H7 (cell line): ENCODE data around the gene OR5AU1. TPM values are rescaled to one million over a fixed set of nuclear protein-coding genes. Genes with fewer than 3 reads are reported as not detected.
"Not testable (repeated sequence)": the region's sequence is repeated elsewhere in the genome, so short reads cannot be mapped to it uniquely, and the experiment has no call there.

Source experiments
- DNase-seq: peaks from one replicate; pipeline ENCODE4 v3.0.0; 2012
- H3K27me3 ChIP-seq: 2 replicates; pipeline ENCODE4 v1.6.0; 2011; ENCODE audit warnings: mild to moderate bottlenecking, low read length; ENCODE audit not compliant: control insufficient read depth, insufficient read depth
- H3K36me3 ChIP-seq: replicated peaks from 2 replicates; pipeline ENCODE4 v1.5.1; 2011; ENCODE audit warnings: low read length; ENCODE audit not compliant: control insufficient read depth, insufficient read depth
- H3K4me3 ChIP-seq: 2 replicates; pipeline ENCODE4 v1.5.1; 2011; ENCODE audit warnings: low read depth, mild to moderate bottlenecking, control low read depth, low read length, moderate library complexity; ENCODE audit not compliant: insufficient read depth
- total RNA-seq: library from RNA; depleted of rRNA; stranded (reverse); fragments of >200 nt; shearing (Covaris generic); gene quantifications from 2 replicates; pipeline ENCODE4 v1.2.3, GENCODE V29; 2014

The OR5AU1 gene
- total RNA-seq, 1 experiment from 2014 or later, result not detected

- Histone ChIP-seq H3K27me3 (no peaks in the 10 kb centered on the region), H3K4me3 (peak overlapping the region; percentile 36), H3K36me3 (no peaks in the 10 kb centered on the region)
- DNase-seq, result no peak
Observed at GRCh38 chr14:21192447-21192822, 36.6 kb upstream of the OR5AU1 start.

DNA sequence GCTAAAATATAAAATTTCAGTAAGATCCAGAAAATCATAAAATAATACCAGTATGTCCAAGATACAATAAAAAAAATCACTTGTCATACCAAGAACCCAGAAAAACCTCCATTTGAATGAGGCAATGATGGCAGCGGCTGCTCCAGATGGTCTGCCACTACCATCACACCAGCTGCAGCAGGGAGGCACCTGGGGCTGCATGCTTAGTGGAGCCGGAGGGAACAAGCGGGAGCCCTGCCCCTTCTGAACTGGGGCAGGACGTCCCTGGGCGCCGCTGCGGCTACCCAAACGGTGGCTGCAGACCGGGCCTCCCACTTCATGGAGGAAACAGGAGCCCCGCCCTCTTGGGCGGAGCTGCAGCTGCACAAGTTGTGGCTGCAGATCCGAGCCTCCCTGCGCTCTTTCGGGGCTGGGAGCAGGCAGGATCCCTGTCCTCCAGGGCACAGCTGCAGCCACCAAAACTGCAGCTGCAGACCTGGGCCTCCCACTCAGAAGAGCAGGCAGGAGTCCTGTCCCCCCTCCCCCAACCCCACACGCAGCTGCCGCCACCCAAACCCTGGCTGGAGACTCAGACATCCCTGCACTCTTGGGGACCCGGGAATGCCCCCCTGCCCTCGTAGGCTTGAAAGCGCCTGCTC lies 36.1 kb upstream of the OR5AU1 start:
- no peaks in the 10 kb centered on the region for H3K36me3 ChIP-seq
- no peaks in the 10 kb centered on the region for H3K27me3 ChIP-seq
- peak; percentile 87 for DNase-seq
- peak overlapping the region; percentile 36 for H3K4me3 ChIP-seq

DNA sequence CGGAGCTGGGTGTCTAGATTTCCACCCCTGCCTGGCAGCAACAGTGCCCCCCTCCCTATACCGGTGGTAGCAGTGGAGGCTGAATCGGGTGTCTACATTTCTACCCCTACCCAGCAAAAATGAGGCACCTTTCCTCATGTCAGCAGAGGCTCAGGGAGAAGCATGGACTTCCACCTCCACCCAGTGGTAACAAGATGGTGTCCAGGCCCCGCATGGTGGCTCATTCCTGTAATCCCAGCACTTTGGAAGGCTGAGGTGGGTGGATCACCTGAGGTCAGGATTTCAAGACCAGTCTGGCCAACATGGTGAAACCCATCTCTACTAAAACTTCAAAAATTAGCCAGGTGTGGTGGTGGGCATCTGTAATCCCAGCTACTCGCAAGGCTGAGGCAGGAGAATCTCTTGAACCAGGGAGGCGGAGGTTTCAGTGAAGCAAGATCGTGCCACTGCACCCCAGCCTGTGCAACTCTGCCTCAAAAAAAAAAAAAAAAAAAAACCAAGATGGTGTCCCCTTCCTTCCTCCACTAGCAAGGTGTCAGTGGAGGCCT lies 35.5 kb upstream of the OR5AU1 start:
- Histone ChIP-seq H3K4me3 (no peak overlapping the region), H3K36me3 (no peaks in the 10 kb centered on the region), H3K27me3 (no peaks in the 10 kb centered on the region)
- DNase-seq, result peak; percentile 11

DNA sequence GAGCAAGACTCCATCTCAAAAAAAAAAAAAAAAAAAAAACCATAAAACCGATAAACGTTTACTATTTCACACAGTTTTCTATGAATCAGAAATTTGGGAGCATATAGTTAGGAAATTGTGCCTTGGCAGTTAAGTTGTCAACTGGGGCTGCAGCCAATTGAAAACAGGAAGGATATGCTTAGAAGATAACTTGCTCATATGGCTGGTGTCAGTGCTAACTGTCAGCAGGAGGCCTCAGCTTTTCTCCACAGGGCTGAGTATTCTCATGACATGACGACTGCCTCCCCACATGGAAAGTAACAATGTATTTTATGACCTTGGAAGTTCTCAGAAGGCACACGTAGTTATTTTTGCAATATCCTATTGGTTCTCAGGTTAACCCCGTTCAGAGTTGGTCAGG lies 29.6 kb upstream of the OR5AU1 start:
- no peaks in the 10 kb centered on the region for H3K36me3 ChIP-seq
- no peaks in the 10 kb centered on the region for H3K27me3 ChIP-seq
- DNase-seq, result no peak

GRCh38 chr14:21184254-21184653 lies 28.4 kb upstream of the OR5AU1 start:
- DNase-seq, result no peak
- Histone ChIP-seq H3K27me3 (no peaks in the 10 kb centered on the region), H3K36me3 (no peaks in the 10 kb centered on the region), H3K4me3 (no peak overlapping the region)

More for the DNA sequence above, 29.6 kb upstream of the OR5AU1 start:
- H3K4me3 ChIP-seq, result no peak overlapping the region

DNA sequence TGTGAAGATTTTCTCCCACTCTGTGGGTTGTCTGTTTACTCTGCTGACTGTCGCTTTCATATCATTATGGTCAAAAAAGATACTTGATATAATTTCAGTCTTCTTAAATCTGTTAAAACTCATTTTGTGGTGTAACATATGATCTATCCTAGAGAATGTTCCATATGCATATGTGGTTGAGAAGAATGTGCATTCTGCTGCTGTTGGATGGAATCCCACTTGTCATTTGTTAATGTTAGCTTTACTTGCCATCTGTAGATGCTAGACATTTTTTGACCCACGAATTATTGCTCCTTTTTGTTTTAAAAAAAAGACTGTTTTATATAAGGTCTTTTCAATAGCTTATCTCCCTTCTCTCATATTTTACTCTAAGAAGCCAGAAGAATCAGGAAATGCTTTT lies 26.3 kb upstream of the OR5AU1 start:
- no peak overlapping the region for H3K4me3 ChIP-seq
- DNase-seq, result no peak
- H3K36me3 ChIP-seq, result no peaks in the 10 kb centered on the region
- no peaks in the 10 kb centered on the region for H3K27me3 ChIP-seq

- DNase-seq, result no peak
- Histone ChIP-seq H3K36me3 (no peaks in the 10 kb centered on the region), H3K4me3 (no peak overlapping the region), H3K27me3 (no peaks in the 10 kb centered on the region)
Observed at GRCh38 chr14:21171128-21171527, 15.3 kb upstream of the OR5AU1 start.

DNA sequence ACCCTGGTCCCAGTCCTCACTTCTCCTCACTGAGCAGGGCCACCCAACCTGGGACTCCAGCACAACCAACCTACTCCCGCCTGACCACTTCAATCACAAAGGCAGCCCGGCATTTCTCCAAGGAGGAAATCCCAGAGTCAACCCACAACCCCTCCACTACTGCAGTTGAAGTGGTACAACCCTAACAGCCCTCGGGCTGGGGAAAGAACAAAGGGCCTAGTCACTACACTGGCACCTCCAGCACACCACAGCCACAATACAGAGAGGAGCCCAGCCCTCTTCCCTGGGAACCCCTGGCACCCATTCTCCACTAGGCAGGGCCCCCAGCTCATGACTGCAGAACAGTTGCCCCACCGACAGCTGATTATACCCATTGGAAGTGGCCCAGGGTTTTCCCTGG lies 13.7 kb upstream of the OR5AU1 start:
- Histone ChIP-seq H3K4me3 (no peak overlapping the region), H3K27me3 (no peaks in the 10 kb centered on the region), H3K36me3 (no peaks in the 10 kb centered on the region)
- DNase-seq, result no peak

DNA sequence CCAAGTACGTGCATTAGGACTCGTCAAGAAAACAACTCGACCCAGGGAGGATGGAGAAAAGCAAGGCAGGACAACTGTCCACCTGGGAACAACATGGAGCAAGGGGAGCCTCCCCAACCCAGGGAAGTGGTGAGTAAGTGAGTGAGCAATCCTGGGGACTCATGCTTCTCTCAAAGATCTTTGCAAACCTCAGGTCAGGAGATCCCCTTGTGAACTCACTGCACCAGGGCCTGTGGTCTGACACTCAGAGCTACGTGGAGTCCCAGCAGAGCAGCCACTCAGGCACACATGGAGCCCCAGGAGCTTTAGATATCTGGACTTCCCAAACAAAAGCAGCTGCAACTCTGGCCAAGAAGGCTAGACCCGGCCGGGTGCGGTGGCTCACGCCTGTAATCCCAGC lies 12.2 kb upstream of the OR5AU1 start:
- H3K36me3 ChIP-seq, result no peaks in the 10 kb centered on the region
- no peak overlapping the region for H3K4me3 ChIP-seq
- H3K27me3 ChIP-seq, result no peaks in the 10 kb centered on the region
- DNase-seq, result no peak

GRCh38 chr14:21165670-21166069 lies 9.8 kb upstream of the OR5AU1 start:
- not testable (repeated sequence) for H3K36me3 ChIP-seq, H3K4me3 ChIP-seq, DNase-seq, H3K27me3 ChIP-seq

DNA sequence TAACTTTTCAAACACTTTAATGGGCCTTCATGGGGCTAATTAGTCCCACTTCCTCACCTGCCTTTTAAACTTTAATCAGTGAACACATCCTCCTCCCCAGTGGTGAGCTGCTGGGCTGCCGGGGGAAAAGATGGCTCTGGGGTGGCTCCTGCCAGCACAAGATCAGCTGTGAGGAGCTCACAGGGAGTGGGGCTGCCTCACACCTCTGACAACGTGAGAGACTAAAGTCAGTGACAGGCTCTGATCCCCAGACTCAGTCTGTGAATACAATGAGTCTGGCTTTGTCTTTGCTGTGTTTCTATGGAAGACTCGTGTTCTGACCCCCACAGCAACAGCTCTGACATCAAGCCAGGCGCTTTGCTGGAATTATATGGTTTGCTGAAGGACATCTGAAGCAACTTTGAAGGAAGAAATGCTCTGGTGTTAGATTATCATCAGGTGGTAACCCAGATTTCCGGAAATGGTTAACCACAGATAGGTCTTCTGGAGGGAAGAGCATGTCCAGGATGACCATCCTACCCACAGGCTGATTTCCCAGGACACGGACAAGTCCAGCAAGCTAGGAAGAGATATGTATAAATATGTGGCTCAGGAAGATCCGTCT lies 9.2 kb upstream of the OR5AU1 start:
- H3K36me3 ChIP-seq, DNase-seq, H3K4me3 ChIP-seq, H3K27me3 ChIP-seq: not testable (repeated sequence)

GRCh38 chr14:21163871-21164291 lies 8.0 kb upstream of the OR5AU1 start:
- no peak overlapping the region for H3K4me3 ChIP-seq
- no peaks in the 10 kb centered on the region for H3K36me3 ChIP-seq
- DNase-seq, result no peak
- H3K27me3 ChIP-seq, result no peaks in the 10 kb centered on the region

DNA sequence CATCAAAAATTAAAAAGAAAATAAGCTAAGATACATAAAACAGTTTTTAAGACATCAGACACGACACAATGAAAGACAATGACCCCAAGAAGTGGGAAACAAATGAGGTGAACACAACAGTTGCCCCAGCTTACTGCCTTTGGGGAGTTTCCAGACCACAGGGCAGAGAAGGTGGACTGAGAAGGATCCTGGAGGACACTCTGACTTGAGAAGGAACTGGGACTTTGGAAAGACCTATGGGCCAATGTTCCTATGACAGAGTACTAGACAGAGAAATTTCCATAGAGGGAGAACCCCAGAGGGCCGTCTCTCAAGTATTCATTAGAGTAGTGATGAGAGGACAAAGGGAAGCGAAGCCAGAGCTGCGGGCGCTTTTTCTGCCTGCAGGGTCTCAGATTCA lies 6.2 kb upstream of the OR5AU1 start:
- Histone ChIP-seq H3K27me3 (no peaks in the 10 kb centered on the region), H3K4me3 (no peak overlapping the region), H3K36me3 (no peaks in the 10 kb centered on the region)
- no peak for DNase-seq

GRCh38 chr14:21160061-21160610 lies 4.3 kb upstream of the OR5AU1 start:
- H3K36me3 ChIP-seq, result no peaks in the 10 kb centered on the region
- no peak overlapping the region for H3K4me3 ChIP-seq
- H3K27me3 ChIP-seq, result no peaks in the 10 kb centered on the region
- no peak for DNase-seq

GRCh38 chr14:21158175-21158574 lies 2.3 kb upstream of the OR5AU1 start:
- DNase-seq, H3K4me3 ChIP-seq, H3K36me3 ChIP-seq, H3K27me3 ChIP-seq: not testable (repeated sequence)
